ENCODE measurements around the gene WNT7B. TPM values are rescaled to one million over a fixed set of nuclear protein-coding genes. Genes with fewer than 3 reads are reported as not detected.
A peak's percentile ranks its signal among the peaks of the same experiment; 100 is the strongest.

WNT7B gene
- total and polyA plus RNA-seq, 2 experiments from 2014 or later: 0.10 TPM; not detected in 1

- H3K27ac Mint-ChIP-seq: no peak overlapping the region
- no peak overlapping the region for H3K27ac ChIP-seq (ENCODE audit: low read depth)
- H3K4me1 Mint-ChIP-seq: peaks cover 25% of the 10 kb centered on the region
- peaks cover 71% of the 10 kb centered on the region for H3K27me3 Mint-ChIP-seq (ENCODE audit: insufficient read depth, low read depth, poor library complexity)
- TF ChIP-seq, protein P1, sequence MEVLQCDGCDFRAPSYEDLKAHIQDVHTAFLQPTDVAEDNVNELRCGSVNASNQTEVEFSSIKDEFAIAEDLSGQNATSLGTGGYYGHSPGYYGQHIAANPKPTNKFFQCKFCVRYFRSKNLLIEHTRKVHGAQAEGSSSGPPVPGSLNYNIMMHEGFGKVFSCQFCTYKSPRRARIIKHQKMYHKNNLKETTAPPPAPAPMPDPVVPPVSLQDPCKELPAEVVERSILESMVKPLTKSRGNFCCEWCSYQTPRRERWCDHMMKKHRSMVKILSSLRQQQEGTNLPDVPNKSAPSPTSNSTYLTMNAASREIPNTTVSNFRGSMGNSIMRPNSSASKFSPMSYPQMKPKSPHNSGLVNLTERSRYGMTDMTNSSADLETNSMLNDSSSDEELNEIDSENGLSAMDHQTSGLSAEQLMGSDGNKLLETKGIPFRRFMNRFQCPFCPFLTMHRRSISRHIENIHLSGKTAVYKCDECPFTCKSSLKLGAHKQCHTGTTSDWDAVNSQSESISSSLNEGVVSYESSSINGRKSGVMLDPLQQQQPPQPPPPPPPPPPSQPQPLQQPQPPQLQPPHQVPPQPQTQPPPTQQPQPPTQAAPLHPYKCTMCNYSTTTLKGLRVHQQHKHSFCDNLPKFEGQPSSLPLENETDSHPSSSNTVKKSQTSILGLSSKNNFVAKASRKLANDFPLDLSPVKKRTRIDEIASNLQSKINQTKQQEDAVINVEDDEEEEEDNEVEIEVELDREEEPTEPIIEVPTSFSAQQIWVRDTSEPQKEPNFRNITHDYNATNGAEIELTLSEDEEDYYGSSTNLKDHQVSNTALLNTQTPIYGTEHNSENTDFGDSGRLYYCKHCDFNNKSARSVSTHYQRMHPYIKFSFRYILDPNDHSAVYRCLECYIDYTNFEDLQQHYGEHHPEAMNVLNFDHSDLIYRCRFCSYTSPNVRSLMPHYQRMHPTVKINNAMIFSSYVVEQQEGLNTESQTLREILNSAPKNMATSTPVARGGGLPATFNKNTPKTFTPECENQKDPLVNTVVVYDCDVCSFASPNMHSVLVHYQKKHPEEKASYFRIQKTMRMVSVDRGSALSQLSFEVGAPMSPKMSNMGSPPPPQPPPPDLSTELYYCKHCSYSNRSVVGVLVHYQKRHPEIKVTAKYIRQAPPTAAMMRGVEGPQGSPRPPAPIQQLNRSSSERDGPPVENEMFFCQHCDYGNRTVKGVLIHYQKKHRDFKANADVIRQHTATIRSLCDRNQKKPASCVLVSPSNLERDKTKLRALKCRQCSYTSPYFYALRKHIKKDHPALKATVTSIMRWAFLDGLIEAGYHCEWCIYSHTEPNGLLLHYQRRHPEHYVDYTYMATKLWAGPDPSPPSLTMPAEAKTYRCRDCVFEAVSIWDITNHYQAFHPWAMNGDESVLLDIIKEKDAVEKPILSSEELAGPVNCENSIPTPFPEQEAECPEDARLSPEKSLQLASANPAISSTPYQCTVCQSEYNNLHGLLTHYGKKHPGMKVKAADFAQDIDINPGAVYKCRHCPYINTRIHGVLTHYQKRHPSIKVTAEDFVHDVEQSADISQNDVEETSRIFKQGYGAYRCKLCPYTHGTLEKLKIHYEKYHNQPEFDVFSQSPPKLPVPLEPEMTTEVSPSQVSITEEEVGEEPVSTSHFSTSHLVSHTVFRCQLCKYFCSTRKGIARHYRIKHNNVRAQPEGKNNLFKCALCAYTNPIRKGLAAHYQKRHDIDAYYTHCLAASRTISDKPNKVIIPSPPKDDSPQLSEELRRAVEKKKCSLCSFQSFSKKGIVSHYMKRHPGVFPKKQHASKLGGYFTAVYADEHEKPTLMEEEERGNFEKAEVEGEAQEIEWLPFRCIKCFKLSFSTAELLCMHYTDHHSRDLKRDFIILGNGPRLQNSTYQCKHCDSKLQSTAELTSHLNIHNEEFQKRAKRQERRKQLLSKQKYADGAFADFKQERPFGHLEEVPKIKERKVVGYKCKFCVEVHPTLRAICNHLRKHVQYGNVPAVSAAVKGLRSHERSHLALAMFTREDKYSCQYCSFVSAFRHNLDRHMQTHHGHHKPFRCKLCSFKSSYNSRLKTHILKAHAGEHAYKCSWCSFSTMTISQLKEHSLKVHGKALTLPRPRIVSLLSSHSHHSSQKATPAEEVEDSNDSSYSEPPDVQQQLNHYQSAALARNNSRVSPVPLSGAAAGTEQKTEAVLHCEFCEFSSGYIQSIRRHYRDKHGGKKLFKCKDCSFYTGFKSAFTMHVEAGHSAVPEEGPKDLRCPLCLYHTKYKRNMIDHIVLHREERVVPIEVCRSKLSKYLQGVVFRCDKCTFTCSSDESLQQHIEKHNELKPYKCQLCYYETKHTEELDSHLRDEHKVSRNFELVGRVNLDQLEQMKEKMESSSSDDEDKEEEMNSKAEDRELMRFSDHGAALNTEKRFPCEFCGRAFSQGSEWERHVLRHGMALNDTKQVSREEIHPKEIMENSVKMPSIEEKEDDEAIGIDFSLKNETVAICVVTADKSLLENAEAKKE (CRISPR knock-in tag; IDR thresholded peaks at IDR 0.05): no peak
- TF ChIP-seq ZNF114 (CRISPR knock-in tag; IDR thresholded peaks at IDR 0.05) (no peak), EZH2 (IDR thresholded peaks at IDR 0.05; ENCODE audit: low read depth, unreplicated experiment) (no peak), NANOG (IDR thresholded peaks at IDR 0.05; ENCODE audit: borderline replicate concordance) (no peak)
- no peak overlapping the region for H3K4me3 ChIP-seq
- H3K9me3 Mint-ChIP-seq: peaks cover 19% of the 10 kb centered on the region
- H3K79me2 ChIP-seq (replicated peaks; ENCODE audit: insufficient read depth): no peaks in the 10 kb centered on the region
- peak overlapping the region; percentile 82 for H3K4me2 ChIP-seq
- H3K4me1 ChIP-seq (ENCODE audit: insufficient read depth): peaks cover 10% of the 10 kb centered on the region
- no peaks in the 10 kb centered on the region for H3K36me3 ChIP-seq (ENCODE audit: insufficient read depth)
- peaks cover 4% of the 10 kb centered on the region; the same call in 1 of the 2 replicates for H4K20me1 ChIP-seq (replicated peaks; ENCODE audit: insufficient read depth)
- ATAC-seq (no peak), DNase-seq (ENCODE audit: low spot score) (no peak)
- peaks cover 58% of the 10 kb centered on the region for H3K27me3 ChIP-seq (ENCODE audit: insufficient read depth)
- H3K4me3 Mint-ChIP-seq: no peak overlapping the region
- H2AFZ ChIP-seq: no peak overlapping the region
- H3K9me2 ChIP-seq (ENCODE audit: insufficient read depth): no peaks in the 10 kb centered on the region
- H3K36me3 Mint-ChIP-seq (ENCODE audit: low read depth): peaks cover 11% of the 10 kb centered on the region; the same call in 2 of the 3 replicates
- H3F3A ChIP-seq (replicated peaks; ENCODE audit: low read depth): no peaks in the 10 kb centered on the region
Measured at GRCh38 chr22:45969801-45970470, 7.0 kb downstream of the WNT7B start.

GRCh38 chr22:45969414-45969799 lies 7.6 kb downstream of the WNT7B start:
- peak; percentile 22 to 71; a peak in 3 of 4 replicates for TF ChIP-seq CTCF (conservative IDR thresholded peaks at IDR 0.05; ENCODE audit: low read depth in 2 of 2)
- no peak for TF ChIP-seq POLR2AphosphoS5 (IDR thresholded peaks at IDR 0.05; ENCODE audit: low read depth)
- Histone ChIP-seq H3K4me1 (ENCODE audit: insufficient read depth) (peaks cover 7% of the 10 kb centered on the region; the same call in 1 of the 2 replicates), H3K4me3 (no peak overlapping the region), H3K9me2 (ENCODE audit: insufficient read depth) (no peaks in the 10 kb centered on the region), H3F3A (replicated peaks; ENCODE audit: low read depth) (no peaks in the 10 kb centered on the region), H3K4me2 (no peak overlapping the region), H3K27me3 (ENCODE audit: insufficient read depth) (peaks cover 52% of the 10 kb centered on the region), H3K27ac (ENCODE audit: low read depth) (no peak overlapping the region), H2AFZ (no peak overlapping the region), H3K79me2 (replicated peaks; ENCODE audit: insufficient read depth) (no peaks in the 10 kb centered on the region), H3K36me3 (ENCODE audit: insufficient read depth) (no peaks in the 10 kb centered on the region), H4K20me1 (replicated peaks; ENCODE audit: insufficient read depth) (peaks cover 4% of the 10 kb centered on the region; the same call in 1 of the 2 replicates)
- DNase-seq (ENCODE audit: low spot score) (peak; percentile 50), ATAC-seq (peak; percentile 14)
- H3K4me1 Mint-ChIP-seq: peaks cover 25% of the 10 kb centered on the region
- no peak overlapping the region for H3K4me3 Mint-ChIP-seq
- H3K36me3 Mint-ChIP-seq (ENCODE audit: low read depth): peaks cover 11% of the 10 kb centered on the region; the same call in 2 of the 3 replicates
- peaks cover 19% of the 10 kb centered on the region for H3K9me3 Mint-ChIP-seq
- peaks cover 68% of the 10 kb centered on the region for H3K27me3 Mint-ChIP-seq (ENCODE audit: insufficient read depth, low read depth, poor library complexity)
- no peak overlapping the region for H3K27ac Mint-ChIP-seq

Data from GM23338 (cell line).